Measurements from ENCODE around the gene ASS1. TPM values are rescaled to one million over a fixed set of nuclear protein-coding genes. Genes with fewer than 3 reads are reported as not detected.
"Not testable (repeated sequence)": the region's sequence is repeated elsewhere in the genome, so short reads cannot be mapped to it uniquely, and the experiment has no call there.

The ASS1 gene
- total RNA-seq, 1 donor from 2014 or later = 96.0 TPM

- Histone ChIP-seq H3K27me3 (peaks cover 27% of the 10 kb centered on the region), H3K4me1 (peaks cover 5% of the 10 kb centered on the region), H3K9me3 (no peaks in the 10 kb centered on the region), H3K4me3 (no peak overlapping the region), H3K27ac (no peak overlapping the region), H3K36me3 (no peaks in the 10 kb centered on the region)
- DNase-seq (no peak), ATAC-seq (no peak)
- intact Hi-C loops (cut with DNase I) = no loop called here
- no peak for TF ChIP-seq CTCF (IDR thresholded peaks at IDR 0.05)
These were observed 12.4 kb upstream of the ASS1 start for GRCh38 chr9:130432362-130432761.

- H3K36me3 ChIP-seq = no peaks in the 10 kb centered on the region
- no peaks in the 10 kb centered on the region for H3K9me3 ChIP-seq
- DNase-seq (no peak), ATAC-seq (no peak)
- H3K27ac ChIP-seq = no peak overlapping the region
- peaks cover 5% of the 10 kb centered on the region for H3K4me1 ChIP-seq
- no peak for TF ChIP-seq CTCF (IDR thresholded peaks at IDR 0.05)
- H3K27me3 ChIP-seq = peaks cover 27% of the 10 kb centered on the region
- intact Hi-C loops (cut with DNase I) = no loop called here
- no peak overlapping the region for H3K4me3 ChIP-seq
These were observed 12.0 kb upstream of the ASS1 start for GRCh38 chr9:130432796-130433167.

- ATAC-seq (peak; percentile 70), DNase-seq (no peak)
- no peak overlapping the region for H3K27ac ChIP-seq
- peaks cover 5% of the 10 kb centered on the region for H3K4me1 ChIP-seq
- H3K9me3 ChIP-seq = no peaks in the 10 kb centered on the region
- peak; percentile 54 for TF ChIP-seq CTCF (IDR thresholded peaks at IDR 0.05)
- H3K27me3 ChIP-seq = peaks cover 27% of the 10 kb centered on the region
- peak overlapping the region; percentile 32 for H3K4me3 ChIP-seq
- intact Hi-C loops (cut with DNase I) = no loop called here
- no peaks in the 10 kb centered on the region for H3K36me3 ChIP-seq
These were observed 11.4 kb upstream of the ASS1 start for GRCh38 chr9:130433168-130433946.

- ATAC-seq = no peak
- intact Hi-C loops (cut with DNase I) = no loop called here
- H3K27ac ChIP-seq = no peak overlapping the region
- peaks cover 5% of the 10 kb centered on the region for H3K4me1 ChIP-seq
- no peak for DNase-seq
- no peaks in the 10 kb centered on the region for H3K9me3 ChIP-seq
- H3K36me3 ChIP-seq = no peaks in the 10 kb centered on the region
- TF ChIP-seq CTCF (IDR thresholded peaks at IDR 0.05) = no peak
- H3K4me3 ChIP-seq = no peak overlapping the region
- peaks cover 27% of the 10 kb centered on the region for H3K27me3 ChIP-seq
These were observed 10.9 kb upstream of the ASS1 start for GRCh38 chr9:130433947-130434262.

GRCh38 chr9:130434656-130435055, 10.1 kb upstream of the ASS1 start:
- H3K36me3 ChIP-seq; DNase-seq; intact Hi-C loops (cut with DNase I); H3K9me3 ChIP-seq; ATAC-seq; H3K27ac ChIP-seq; H3K4me3 ChIP-seq; H3K4me1 ChIP-seq: not testable (repeated sequence)
- H3K27me3 ChIP-seq = peaks cover 27% of the 10 kb centered on the region

- Histone ChIP-seq H3K27ac (no peak overlapping the region), H3K9me3 (peaks cover 7% of the 10 kb centered on the region), H3K27me3 (peaks cover 24% of the 10 kb centered on the region), H3K36me3 (no peaks in the 10 kb centered on the region), H3K4me1 (peaks cover 5% of the 10 kb centered on the region), H3K4me3 (no peak overlapping the region)
- TF ChIP-seq CTCF (IDR thresholded peaks at IDR 0.05) = no peak
- DNase-seq (no peak), ATAC-seq (no peak)
- intact Hi-C loops (cut with DNase I) = no loop called here
These were observed 7.6 kb upstream of the ASS1 start for GRCh38 chr9:130437011-130437789.
